ENCODE results near the gene POLN.

DNA sequence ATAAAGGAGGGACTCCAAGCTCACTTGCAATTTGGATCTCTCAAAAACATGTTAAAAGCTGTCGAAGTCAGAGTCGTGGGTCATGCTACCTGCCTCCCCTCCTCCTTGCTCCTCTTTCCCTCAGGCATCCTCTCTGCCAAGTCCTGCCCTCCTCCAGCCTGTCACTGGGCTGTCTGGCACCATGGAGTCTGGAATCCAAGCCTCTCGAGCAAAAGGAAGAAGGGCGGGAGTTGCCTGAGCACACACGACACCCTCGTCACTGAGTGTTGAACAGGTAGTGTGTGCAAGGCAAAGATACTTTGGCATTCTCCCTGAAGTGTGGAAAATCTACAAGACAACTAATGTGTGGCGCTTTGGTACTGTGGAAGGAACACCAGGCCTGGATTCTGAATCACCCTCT, 62.2 kb downstream of the POLN start:
- TF ChIP-seq, protein P1, sequence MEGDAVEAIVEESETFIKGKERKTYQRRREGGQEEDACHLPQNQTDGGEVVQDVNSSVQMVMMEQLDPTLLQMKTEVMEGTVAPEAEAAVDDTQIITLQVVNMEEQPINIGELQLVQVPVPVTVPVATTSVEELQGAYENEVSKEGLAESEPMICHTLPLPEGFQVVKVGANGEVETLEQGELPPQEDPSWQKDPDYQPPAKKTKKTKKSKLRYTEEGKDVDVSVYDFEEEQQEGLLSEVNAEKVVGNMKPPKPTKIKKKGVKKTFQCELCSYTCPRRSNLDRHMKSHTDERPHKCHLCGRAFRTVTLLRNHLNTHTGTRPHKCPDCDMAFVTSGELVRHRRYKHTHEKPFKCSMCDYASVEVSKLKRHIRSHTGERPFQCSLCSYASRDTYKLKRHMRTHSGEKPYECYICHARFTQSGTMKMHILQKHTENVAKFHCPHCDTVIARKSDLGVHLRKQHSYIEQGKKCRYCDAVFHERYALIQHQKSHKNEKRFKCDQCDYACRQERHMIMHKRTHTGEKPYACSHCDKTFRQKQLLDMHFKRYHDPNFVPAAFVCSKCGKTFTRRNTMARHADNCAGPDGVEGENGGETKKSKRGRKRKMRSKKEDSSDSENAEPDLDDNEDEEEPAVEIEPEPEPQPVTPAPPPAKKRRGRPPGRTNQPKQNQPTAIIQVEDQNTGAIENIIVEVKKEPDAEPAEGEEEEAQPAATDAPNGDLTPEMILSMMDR (optimal IDR thresholded peaks at IDR 0.05 in 1 of 3, IDR thresholded peaks at IDR 0.05 in 1 of 3, conservative IDR thresholded peaks at IDR 0.05 in 1 of 3; ENCODE audit: extremely low read depth in 1 of 3, insufficient read depth in 2 of 3, low read length in 3 of 3): no peak
- no peak for TF ChIP-seq EZH2 (IDR thresholded peaks at IDR 0.05; ENCODE audit: low read length)

All from keratinocyte (primary cell).